DMS153 (cell line): ENCODE data around the gene AP2B1.
"Not testable (repeated sequence)": the region's sequence is repeated elsewhere in the genome, so short reads cannot be mapped to it uniquely, and the experiment has no call there.

Experiments
- DNase-seq: peaks from one replicate; lab custom pipeline; 2025; lab: John Stamatoyannopoulos, UW

AP2B1 gene

GRCh38 chr17:35700150-35700549, 113.0 kb downstream of the AP2B1 start:
- no peak for DNase-seq

- no peak for DNase-seq
Observed at GRCh38 chr17:35701491-35701890, 114.4 kb downstream of the AP2B1 start.

- DNase-seq = not testable (repeated sequence)
Observed at GRCh38 chr17:35703308-35703707, 116.2 kb downstream of the AP2B1 start.

GRCh38 chr17:35705230-35705629, 118.1 kb downstream of the AP2B1 start:
- no peak for DNase-seq

GRCh38 chr17:35705705-35706104, 118.6 kb downstream of the AP2B1 start:
- DNase-seq = peak; percentile 28

- no peak for DNase-seq
Observed at GRCh38 chr17:35708149-35708548, 121.0 kb downstream of the AP2B1 start.

DNA sequence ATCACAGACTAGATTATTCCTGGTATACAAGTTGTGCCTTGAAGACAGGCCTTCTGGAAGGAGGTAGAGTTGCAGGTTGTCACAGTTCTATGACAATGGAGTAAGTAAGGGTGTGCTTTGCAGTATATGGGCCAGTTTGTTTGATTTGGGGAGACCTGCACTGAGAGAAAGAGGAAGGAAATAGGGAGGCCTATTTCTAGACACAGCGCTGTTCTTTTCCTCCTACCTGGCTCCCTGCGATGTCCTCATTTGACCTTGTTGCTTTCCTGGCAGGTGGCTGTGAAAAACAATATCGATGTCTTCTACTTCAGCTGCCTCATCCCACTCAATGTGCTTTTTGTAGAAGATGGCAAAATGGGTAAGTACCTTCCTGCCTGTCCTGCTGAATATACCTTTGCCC, 121.8 kb downstream of the AP2B1 start:
- DNase-seq = peak; percentile 44

DNA sequence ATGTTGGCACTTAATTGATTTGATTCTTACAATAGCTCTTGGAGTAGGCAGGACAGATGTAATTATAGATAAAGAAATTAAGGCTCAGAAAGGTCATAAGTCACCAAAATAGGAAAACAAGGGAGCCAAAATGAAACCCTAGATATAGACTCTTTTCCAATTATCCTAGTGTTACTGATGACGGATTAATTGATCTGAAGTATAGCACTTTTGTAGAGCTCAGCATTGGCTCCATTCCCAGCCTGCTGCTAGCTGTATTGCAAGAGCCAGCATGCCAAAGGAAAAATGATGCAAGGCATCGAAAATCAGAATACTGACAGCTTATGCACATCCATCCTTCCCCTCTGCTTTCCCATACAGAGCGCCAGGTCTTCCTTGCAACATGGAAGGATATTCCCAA, 122.8 kb downstream of the AP2B1 start:
- peak; percentile 12 for DNase-seq

DNA sequence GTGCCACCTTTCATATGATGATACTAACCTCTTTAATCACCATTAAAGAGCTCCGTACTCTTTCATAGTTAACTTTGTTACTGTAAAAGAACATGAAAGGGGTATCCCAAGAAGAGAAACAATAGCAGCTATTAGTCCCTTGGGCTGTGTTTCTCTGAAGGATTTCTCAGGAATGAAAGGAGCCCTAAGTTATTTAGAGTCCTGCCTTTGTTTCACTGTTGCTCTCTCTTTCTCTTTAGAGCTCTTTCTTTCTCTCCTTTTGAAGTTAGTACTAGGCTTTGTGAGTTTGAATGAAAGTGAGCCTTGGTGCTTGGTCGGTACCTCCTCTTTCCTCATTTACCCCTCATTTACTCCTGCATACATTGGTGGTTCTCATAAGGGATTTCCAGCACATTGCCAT, 123.8 kb downstream of the AP2B1 start:
- no peak for DNase-seq

GRCh38 chr17:35713069-35713728, 126.1 kb downstream of the AP2B1 start:
- DNase-seq = no peak

- DNase-seq = no peak
Observed at GRCh38 chr17:35714988-35715387, 127.9 kb downstream of the AP2B1 start.

GRCh38 chr17:35715416-35715815, 128.3 kb downstream of the AP2B1 start:
- no peak for DNase-seq

DNA sequence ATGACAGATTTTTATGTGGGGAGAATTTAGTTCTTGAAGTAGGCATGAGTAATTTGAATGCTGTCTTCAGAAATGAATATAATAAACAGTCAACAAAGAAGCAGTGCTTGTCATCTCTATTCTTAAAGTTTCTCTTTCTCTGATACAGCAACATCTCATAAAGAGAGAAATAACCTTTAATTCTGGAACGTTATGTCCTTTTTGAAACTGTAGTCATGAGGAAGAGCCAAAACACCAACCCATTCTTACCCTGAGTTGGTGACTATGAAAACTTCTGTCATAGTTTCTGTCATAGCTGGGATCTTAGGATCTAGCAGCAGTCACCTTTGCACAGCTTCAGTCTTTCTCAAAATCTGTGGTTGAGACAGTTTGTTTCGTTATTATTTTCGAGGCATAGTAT, 129.1 kb downstream of the AP2B1 start:
- DNase-seq = no peak

- no peak for DNase-seq
Observed at GRCh38 chr17:35716897-35717465, 129.9 kb downstream of the AP2B1 start.

DNA sequence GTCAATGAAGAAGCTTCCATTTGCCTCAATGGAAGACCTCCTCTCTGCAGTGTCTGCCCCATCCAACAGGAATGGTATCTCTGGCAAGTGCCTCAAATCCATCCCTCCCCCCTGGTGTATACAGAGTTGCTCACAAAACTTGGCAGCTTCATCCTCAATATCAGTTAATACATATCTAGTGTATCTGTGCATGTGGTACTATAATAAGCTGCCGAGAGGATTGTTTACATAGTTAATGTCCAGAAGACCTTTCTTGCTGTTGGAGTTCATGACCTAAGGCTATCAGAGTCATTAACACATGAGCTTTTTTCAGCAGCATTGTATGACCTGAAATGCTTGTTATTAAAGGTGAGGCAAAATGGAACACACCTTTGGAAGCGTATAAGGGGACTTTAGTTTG, 130.4 kb downstream of the AP2B1 start:
- DNase-seq = no peak

DNA sequence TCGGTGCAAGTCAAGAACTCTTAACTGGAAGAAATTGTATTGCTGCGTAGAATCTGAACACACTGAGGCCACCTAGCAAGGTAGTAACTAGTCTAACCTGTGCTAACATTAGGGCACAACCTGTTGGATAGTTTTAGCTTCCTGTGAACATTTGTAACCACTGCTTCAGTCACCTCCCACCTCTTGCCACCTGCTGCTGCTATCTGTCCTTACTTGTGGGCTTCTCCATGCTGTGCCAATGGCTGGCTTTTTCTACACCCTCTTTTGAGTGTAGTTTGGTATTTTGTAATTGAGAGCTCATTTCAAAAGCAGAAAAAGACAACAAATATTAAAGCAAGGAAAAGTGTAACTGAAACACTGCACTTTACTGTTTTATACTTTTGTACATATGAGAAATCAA, 136.6 kb downstream of the AP2B1 start:
- no peak for DNase-seq

DNA sequence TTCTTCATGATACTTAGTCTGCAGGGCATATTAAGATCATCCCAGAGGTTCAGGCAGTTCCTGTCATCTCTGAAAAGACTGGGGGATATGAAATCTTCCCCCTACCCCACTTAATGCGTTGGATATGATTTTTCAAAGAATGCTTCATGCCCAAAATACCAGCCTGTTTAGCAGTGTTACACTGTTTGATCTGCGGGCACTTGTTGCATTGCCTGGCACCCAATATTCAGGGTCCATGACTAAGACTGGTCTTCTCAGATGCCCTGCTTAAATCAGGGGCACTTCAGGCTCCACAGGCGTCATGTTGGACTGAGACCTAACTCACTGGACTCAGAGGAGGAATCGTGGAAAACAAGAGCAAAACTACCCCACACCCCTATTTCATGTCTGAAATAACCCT, 137.9 kb downstream of the AP2B1 start:
- DNase-seq = no peak

- DNase-seq = no peak
Observed at GRCh38 chr17:35725802-35726126, 138.6 kb downstream of the AP2B1 start.

GRCh38 chr17:35726127-35726952, 139.2 kb downstream of the AP2B1 start:
- no peak for DNase-seq

- DNase-seq = no peak
Observed at GRCh38 chr17:35726953-35727460, 139.9 kb downstream of the AP2B1 start.

- peak; percentile 17 for DNase-seq
Observed at GRCh38 chr17:35727635-35728034, 140.5 kb downstream of the AP2B1 start.

DNA sequence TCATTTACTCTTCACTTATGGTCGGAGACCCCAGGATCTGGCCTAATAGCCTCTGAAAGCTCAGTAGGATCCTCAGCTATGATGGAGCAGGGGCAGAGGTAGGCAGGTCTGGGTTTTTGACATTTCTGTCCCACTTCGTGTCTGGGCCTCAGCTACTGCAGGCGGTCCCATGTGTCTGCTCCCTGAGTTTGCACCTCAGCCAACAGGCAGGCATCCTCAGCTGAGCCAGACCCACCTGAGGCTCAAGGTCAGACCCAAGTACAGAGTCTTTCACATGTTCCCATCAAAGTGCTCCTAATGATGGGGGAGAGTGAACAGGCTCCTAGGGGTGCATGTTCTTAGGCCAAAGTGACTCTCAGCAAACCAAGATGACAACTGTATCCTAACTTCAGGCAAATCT, 141.4 kb downstream of the AP2B1 start:
- no peak for DNase-seq

DNA sequence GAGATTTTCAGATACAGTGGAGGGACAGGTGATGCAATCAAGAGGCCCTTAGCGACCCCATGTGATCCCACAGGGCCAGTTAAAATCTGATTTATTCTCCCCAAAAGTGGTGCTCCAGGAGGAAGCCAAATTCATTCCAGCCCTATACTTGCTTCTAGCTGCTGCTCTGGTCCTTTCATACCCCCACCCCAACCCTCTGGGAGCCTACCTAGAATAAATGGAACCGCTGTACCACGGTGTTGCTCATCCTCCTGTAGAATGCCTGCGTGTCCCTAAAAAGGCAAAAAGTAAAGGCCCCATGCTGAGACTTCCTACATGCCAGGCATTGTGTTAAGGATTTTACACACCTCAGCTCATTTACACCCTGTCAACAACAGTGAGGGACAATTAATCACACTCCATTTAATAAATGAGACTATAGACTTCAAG, 142.3 kb downstream of the AP2B1 start:
- no peak for DNase-seq
